Measurements from ENCODE around the gene DUSP14. TPM values are rescaled to one million over a fixed set of nuclear protein-coding genes. Genes with fewer than 3 reads are reported as not detected.

DUSP14 gene
- total and polyA plus RNA-seq, 2 of the 13 experiments (the other 11 are each of a cell fraction or from before 2014, with no cell fraction given), result 33.5 to 39.8 TPM

- in situ Hi-C loops (cut with HindIII; ENCODE audit: extremely low pct_ligation_motif_present, low pct_unique_long_range_greater_than_20kb), result no loop called here
- ATAC-seq (no peak), FAIRE-seq (no peak)
Observed at GRCh38 chr17:37462492-37462891, 27.2 kb upstream of the DUSP14 start.

More at GRCh38 chr17:37462492-37462891, 27.2 kb upstream of the DUSP14 start:
- no peak for DNase-seq (ENCODE audit: low spot score)
- Histone ChIP-seq H3K4me3 (replicated peaks in 1 of 3; ENCODE audit: insufficient read depth in 1 of 3, low read depth in 2 of 3, low read length in 3 of 3) (no peak overlapping the region), H3K9me3 (ENCODE audit: low read length) (no peaks in the 10 kb centered on the region), H3K79me2 (ENCODE audit: insufficient read depth, low read length) (no peaks in the 10 kb centered on the region), H3K27ac (ENCODE audit: extremely low read length, insufficient read depth, low read length) (no peak overlapping the region), H3K4me1 (ENCODE audit: insufficient read depth, low read length) (no peaks in the 10 kb centered on the region), H3K4me2 (ENCODE audit: low read depth, low read length) (no peak overlapping the region), H3K36me3 (replicated peaks in 1 of 2; ENCODE audit: control insufficient read depth in 1 of 2, insufficient read depth in 2 of 2, low read length in 2 of 2) (peaks cover 1 to 14% of the 10 kb centered on the region in 2 experiments; a peak in 2 of 5 replicates), H2AFZ (ENCODE audit: low read length) (no peak overlapping the region), H4K20me1 (ENCODE audit: insufficient read depth, low read length) (no peaks in the 10 kb centered on the region), H3K9ac (ENCODE audit: insufficient read depth, low read depth, low read length) (no peak overlapping the region), H3K27me3 (ENCODE audit: control insufficient read depth in 1 of 2, insufficient read depth in 2 of 2, low read length in 2 of 2) (no peaks in the 10 kb centered on the region)
- no TSS peak for BruUV-seq (replicated peaks)
- ChIA-PET CTCF (ENCODE audit: low intra/inter-chr PET ratio, low total read pairs) (no interaction called here), POLR2A (no interaction called here)
- intact Hi-C loops (cut with micrococcal nuclease; ENCODE audit: unreplicated experiment), result no loop called here
- TF ChIP-seq ZNF292 (CRISPR knock-in tag; IDR thresholded peaks at IDR 0.05; ENCODE audit: borderline replicate concordance, low read depth) (no peak), SP2 (CRISPR knock-in tag; IDR thresholded peaks at IDR 0.05) (no peak), NFIC (IDR thresholded peaks at IDR 0.05; ENCODE audit: low read length) (no peak), CEBPB (IDR thresholded peaks at IDR 0.05; ENCODE audit: borderline replicate concordance, low read depth, low read length) (no peak), ZUFSP (CRISPR knock-in tag; IDR thresholded peaks at IDR 0.05; ENCODE audit: borderline replicate concordance) (no peak), HMGXB4 (CRISPR knock-in tag; IDR thresholded peaks at IDR 0.05; ENCODE audit: borderline replicate concordance in 1 of 2, low read depth in 1 of 2) (no peak), ZNF543 (CRISPR knock-in tag; IDR thresholded peaks at IDR 0.05) (no peak), SMC3 (IDR thresholded peaks at IDR 0.05; ENCODE audit: low read length) (no peak), MAX (IDR thresholded peaks at IDR 0.05) (no peak), ZBTB8A (CRISPR knock-in tag; IDR thresholded peaks at IDR 0.05; ENCODE audit: borderline replicate concordance, low read depth) (no peak)
- TF ChIP-seq, protein P1, sequence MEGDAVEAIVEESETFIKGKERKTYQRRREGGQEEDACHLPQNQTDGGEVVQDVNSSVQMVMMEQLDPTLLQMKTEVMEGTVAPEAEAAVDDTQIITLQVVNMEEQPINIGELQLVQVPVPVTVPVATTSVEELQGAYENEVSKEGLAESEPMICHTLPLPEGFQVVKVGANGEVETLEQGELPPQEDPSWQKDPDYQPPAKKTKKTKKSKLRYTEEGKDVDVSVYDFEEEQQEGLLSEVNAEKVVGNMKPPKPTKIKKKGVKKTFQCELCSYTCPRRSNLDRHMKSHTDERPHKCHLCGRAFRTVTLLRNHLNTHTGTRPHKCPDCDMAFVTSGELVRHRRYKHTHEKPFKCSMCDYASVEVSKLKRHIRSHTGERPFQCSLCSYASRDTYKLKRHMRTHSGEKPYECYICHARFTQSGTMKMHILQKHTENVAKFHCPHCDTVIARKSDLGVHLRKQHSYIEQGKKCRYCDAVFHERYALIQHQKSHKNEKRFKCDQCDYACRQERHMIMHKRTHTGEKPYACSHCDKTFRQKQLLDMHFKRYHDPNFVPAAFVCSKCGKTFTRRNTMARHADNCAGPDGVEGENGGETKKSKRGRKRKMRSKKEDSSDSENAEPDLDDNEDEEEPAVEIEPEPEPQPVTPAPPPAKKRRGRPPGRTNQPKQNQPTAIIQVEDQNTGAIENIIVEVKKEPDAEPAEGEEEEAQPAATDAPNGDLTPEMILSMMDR (CRISPR knock-in tag; IDR thresholded peaks at IDR 0.05), result no peak
- TF ChIP-seq, protein P2, sequence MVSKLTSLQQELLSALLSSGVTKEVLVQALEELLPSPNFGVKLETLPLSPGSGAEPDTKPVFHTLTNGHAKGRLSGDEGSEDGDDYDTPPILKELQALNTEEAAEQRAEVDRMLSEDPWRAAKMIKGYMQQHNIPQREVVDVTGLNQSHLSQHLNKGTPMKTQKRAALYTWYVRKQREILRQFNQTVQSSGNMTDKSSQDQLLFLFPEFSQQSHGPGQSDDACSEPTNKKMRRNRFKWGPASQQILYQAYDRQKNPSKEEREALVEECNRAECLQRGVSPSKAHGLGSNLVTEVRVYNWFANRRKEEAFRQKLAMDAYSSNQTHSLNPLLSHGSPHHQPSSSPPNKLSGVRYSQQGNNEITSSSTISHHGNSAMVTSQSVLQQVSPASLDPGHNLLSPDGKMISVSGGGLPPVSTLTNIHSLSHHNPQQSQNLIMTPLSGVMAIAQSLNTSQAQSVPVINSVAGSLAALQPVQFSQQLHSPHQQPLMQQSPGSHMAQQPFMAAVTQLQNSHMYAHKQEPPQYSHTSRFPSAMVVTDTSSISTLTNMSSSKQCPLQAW (CRISPR knock-in tag; IDR thresholded peaks at IDR 0.05), result no peak
- WGBS (ENCODE audit: low lambda C conversion rate), result 97% methylated on average over 5 of the region's 5 CpGs

Measured in HepG2 (cell line).